ENCODE measurements around the gene HSD17B12. TPM values are rescaled to one million over a fixed set of nuclear protein-coding genes. Genes with fewer than 3 reads are reported as not detected.
"Not testable (repeated sequence)": the region's sequence is repeated elsewhere in the genome, so short reads cannot be mapped to it uniquely, and the experiment has no call there.

HSD17B12 gene
- polyA plus RNA-seq, 4 donors = 20.5 to 89.4 (median 45.9) TPM

DNA sequence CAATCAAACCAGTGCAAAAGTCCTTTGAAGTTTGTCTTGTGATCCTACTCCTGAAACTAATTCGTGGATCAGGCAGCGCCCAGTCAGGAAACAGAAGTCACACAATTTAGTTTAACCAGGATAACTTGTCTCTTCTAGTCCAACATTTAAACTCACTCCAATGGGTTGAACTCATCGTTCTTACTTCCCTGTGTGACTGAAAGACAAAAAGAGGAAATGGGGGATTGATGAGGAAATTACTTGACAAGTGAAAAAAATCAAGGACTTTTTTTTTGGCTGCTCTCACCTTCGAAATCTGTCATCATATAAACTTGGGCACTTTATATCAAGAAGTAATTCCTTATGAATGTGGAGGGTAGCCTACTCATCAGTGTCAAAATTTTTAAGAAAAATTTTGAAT, 78.4 kb downstream of the HSD17B12 start:
- no peak for FAIRE-seq

GRCh38 chr11:43760902-43761301, 80.4 kb downstream of the HSD17B12 start:
- H3K4me3 ChIP-seq (ENCODE audit: low read depth in 1 of 3, low read length in 3 of 3) = no peak overlapping the region
- H3K27ac ChIP-seq (ENCODE audit: low read depth in 1 of 3, low read length in 2 of 3) = no peak overlapping the region
- H3K9me3 ChIP-seq (ENCODE audit: control insufficient read depth in 2 of 2, insufficient read depth in 1 of 2, low read depth in 1 of 2, low read length in 1 of 2) = peaks cover 0 to 5% of the 10 kb centered on the region in 2 donors
- H3K27me3 ChIP-seq (ENCODE audit: control insufficient read depth in 3 of 3, insufficient read depth in 3 of 3, low read length in 3 of 3) = no peaks in the 10 kb centered on the region
- WGBS, 3 donors = 92 to 96% (median 93%) methylated on average over 2 of the region's 2 CpGs
- no peak for DNase-seq
- H3K36me3 ChIP-seq (ENCODE audit: control insufficient read depth in 3 of 3, insufficient read depth in 2 of 3, low read depth in 1 of 3, low read length in 3 of 3) = peaks cover 0 to 9% (median 1%) of the 10 kb centered on the region in 3 donors
- no peak for FAIRE-seq
- H3K4me1 ChIP-seq (ENCODE audit: control insufficient read depth in 3 of 3, insufficient read depth in 2 of 3, low read depth in 1 of 3, low read length in 2 of 3) = no peaks in the 10 kb centered on the region

More for the DNA sequence above, 78.4 kb downstream of the HSD17B12 start:
- Histone ChIP-seq H3K36me3 (ENCODE audit: control insufficient read depth in 3 of 3, insufficient read depth in 2 of 3, low read depth in 1 of 3, low read length in 3 of 3) (peaks cover 0 to 12% (median 1%) of the 10 kb centered on the region in 3 donors), H3K27ac (ENCODE audit: low read depth in 1 of 3, low read length in 2 of 3) (no peak overlapping the region), H3K4me3 (ENCODE audit: low read depth in 1 of 3, low read length in 3 of 3) (no peak overlapping the region), H3K4me1 (ENCODE audit: control insufficient read depth in 3 of 3, insufficient read depth in 2 of 3, low read depth in 1 of 3, low read length in 2 of 3) (no peaks in the 10 kb centered on the region), H3K27me3 (ENCODE audit: control insufficient read depth in 3 of 3, insufficient read depth in 3 of 3, low read length in 3 of 3) (no peaks in the 10 kb centered on the region), H3K9me3 (ENCODE audit: control insufficient read depth in 2 of 2, insufficient read depth in 1 of 2, low read depth in 1 of 2, low read length in 1 of 2) (peaks cover 0 to 2% of the 10 kb centered on the region in 2 donors)
- no peak for DNase-seq
- 62 to 66% (median 62%) methylated on average over 4 of the region's 4 CpGs for WGBS, 3 donors

DNA sequence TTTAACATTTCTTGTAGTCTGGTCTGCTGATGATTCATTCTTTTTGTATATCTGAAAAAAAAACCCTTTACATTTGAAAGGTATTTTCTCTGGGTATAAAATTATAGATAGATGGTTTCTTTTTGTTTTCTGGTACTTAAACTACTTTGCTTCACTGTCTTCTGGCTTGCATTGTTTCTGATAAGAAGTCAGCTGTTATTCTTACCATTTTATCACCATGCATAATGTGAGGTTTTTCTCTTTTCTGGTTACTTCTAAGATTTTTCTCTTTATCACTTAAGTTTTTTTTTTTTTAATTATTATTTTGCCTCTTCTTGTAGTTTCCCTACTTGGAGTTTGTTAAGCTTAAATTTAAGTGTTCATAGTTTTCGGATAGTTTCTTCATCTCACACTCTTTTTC, 84.7 kb downstream of the HSD17B12 start:
- Histone ChIP-seq H3K9me3 (ENCODE audit: control insufficient read depth in 2 of 2, insufficient read depth in 1 of 2, low read depth in 1 of 2, low read length in 1 of 2) (peaks cover 0 to 10% of the 10 kb centered on the region in 2 donors), H3K36me3 (ENCODE audit: control insufficient read depth in 3 of 3, insufficient read depth in 2 of 3, low read depth in 1 of 3, low read length in 3 of 3) (peaks cover under 1 to 2% (median 2%) of the 10 kb centered on the region in 3 donors), H3K27me3 (ENCODE audit: control insufficient read depth in 3 of 3, insufficient read depth in 3 of 3, low read length in 3 of 3) (no peaks in the 10 kb centered on the region), H3K4me1 (ENCODE audit: control insufficient read depth in 3 of 3, insufficient read depth in 2 of 3, low read depth in 1 of 3, low read length in 2 of 3) (no peaks in the 10 kb centered on the region), H3K4me3 (ENCODE audit: low read depth in 1 of 3, low read length in 3 of 3) (no peak overlapping the region), H3K27ac (ENCODE audit: low read depth in 1 of 3, low read length in 2 of 3) (no peak overlapping the region)
- DNase-seq = no peak
- no peak for FAIRE-seq
- 93 to 97% (median 95%) methylated on average over 1 of the region's 1 CpG for WGBS, 3 donors

DNA sequence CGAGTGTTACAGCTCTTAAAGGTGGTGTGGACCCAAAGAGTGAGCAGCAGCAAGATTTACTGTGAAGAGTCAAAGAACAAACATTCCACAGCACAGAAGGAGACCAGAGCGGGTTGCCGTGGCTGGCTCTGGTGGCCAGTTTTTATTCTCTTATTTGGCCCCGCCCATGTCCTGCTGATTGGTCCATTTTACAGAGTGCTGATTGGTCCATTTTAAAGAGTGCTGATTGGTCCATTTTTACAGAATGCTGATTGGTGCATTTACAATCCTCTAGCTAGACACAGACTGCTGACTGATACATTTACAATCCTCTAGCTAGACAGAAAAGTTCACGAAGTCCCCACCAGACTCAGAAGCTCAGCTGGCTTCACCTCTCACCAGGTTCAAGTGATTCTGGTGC, 88.1 kb downstream of the HSD17B12 start:
- WGBS, 3 donors = 89 to 99% (median 97%) methylated on average over 5 of the region's 5 CpGs
- H3K9me3 ChIP-seq (ENCODE audit: control insufficient read depth in 2 of 2, insufficient read depth in 1 of 2, low read depth in 1 of 2, low read length in 1 of 2); H3K4me1 ChIP-seq (ENCODE audit: control insufficient read depth in 3 of 3, insufficient read depth in 2 of 3, low read depth in 1 of 3, low read length in 2 of 3); H3K27me3 ChIP-seq (ENCODE audit: control insufficient read depth in 3 of 3, insufficient read depth in 3 of 3, low read length in 3 of 3); FAIRE-seq; H3K4me3 ChIP-seq (ENCODE audit: low read depth in 1 of 3, low read length in 3 of 3); DNase-seq; H3K36me3 ChIP-seq (ENCODE audit: control insufficient read depth in 3 of 3, insufficient read depth in 2 of 3, low read depth in 1 of 3, low read length in 3 of 3); H3K27ac ChIP-seq (ENCODE audit: low read depth in 1 of 3, low read length in 2 of 3): not testable (repeated sequence)

DNA sequence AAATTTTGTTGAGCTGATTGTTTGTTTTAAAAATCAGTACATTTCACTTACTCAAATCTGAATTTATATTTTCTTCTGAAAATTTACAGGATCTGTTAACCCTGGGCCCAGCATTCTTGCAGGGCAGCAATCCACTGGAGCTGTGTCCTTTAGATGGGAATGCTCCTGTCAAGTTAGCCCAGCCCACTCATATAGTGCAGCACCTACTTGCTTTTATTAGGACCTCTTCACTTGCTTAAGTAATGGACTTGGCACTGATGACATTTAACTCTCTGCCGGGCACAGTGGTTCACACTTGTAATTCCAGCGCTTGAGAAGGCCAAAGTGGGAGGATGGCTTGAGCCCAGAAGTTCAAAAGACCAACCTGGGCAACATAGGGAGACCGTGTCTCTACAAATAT, 89.6 kb downstream of the HSD17B12 start:
- no peaks in the 10 kb centered on the region for H3K27me3 ChIP-seq (ENCODE audit: control insufficient read depth in 3 of 3, insufficient read depth in 3 of 3, low read length in 3 of 3)
- H3K27ac ChIP-seq (ENCODE audit: low read depth in 1 of 3, low read length in 2 of 3) = no peak overlapping the region
- peaks cover 2 to 7% (median 2%) of the 10 kb centered on the region in 3 donors for H3K36me3 ChIP-seq (ENCODE audit: control insufficient read depth in 3 of 3, insufficient read depth in 2 of 3, low read depth in 1 of 3, low read length in 3 of 3)
- H3K4me3 ChIP-seq (ENCODE audit: low read depth in 1 of 3, low read length in 3 of 3) = no peak overlapping the region
- WGBS, 3 donors = 96 to 97% (median 97%) methylated on average over 3 of the region's 3 CpGs
- peaks cover 0 to 15% of the 10 kb centered on the region in 2 donors for H3K9me3 ChIP-seq (ENCODE audit: control insufficient read depth in 2 of 2, insufficient read depth in 1 of 2, low read depth in 1 of 2, low read length in 1 of 2)
- FAIRE-seq (no peak), DNase-seq (no peak)
- H3K4me1 ChIP-seq (ENCODE audit: control insufficient read depth in 3 of 3, insufficient read depth in 2 of 3, low read depth in 1 of 3, low read length in 2 of 3) = no peaks in the 10 kb centered on the region

DNA sequence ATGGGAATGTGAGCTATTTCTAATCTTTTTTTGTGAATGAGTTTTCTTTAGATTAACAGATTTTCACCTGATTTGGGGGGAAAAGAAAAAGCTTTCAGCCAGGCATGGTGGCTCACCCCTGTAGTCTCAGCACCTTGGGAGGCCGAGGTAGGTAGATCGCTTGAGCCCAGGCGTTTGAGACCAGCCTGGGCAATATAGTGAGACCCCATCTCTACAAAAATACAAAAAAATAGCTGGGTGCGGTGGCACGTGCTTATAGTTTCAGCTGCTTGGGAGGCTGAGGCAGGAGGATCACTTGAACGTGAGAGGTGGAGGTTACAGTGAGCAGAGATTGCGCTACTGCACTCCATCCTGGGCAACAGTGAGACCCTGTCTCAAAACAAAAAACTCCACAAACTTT, 92.2 kb downstream of the HSD17B12 start:
- Histone ChIP-seq H3K27me3 (ENCODE audit: control insufficient read depth in 3 of 3, insufficient read depth in 3 of 3, low read length in 3 of 3) (no peaks in the 10 kb centered on the region), H3K4me1 (ENCODE audit: control insufficient read depth in 3 of 3, insufficient read depth in 2 of 3, low read depth in 1 of 3, low read length in 2 of 3) (no peaks in the 10 kb centered on the region), H3K27ac (ENCODE audit: low read depth in 1 of 3, low read length in 2 of 3) (no peak overlapping the region), H3K4me3 (ENCODE audit: low read depth in 1 of 3, low read length in 3 of 3) (no peak overlapping the region), H3K36me3 (ENCODE audit: control insufficient read depth in 3 of 3, insufficient read depth in 2 of 3, low read depth in 1 of 3, low read length in 3 of 3) (peaks cover 2 to 8% (median 2%) of the 10 kb centered on the region in 3 donors), H3K9me3 (ENCODE audit: control insufficient read depth in 2 of 2, insufficient read depth in 1 of 2, low read depth in 1 of 2, low read length in 1 of 2) (peaks cover 0 to 13% of the 10 kb centered on the region in 2 donors)
- WGBS, 3 donors = 96 to 98% (median 98%) methylated on average over 7 of the region's 7 CpGs
- FAIRE-seq = no peak
- no peak for DNase-seq

DNA sequence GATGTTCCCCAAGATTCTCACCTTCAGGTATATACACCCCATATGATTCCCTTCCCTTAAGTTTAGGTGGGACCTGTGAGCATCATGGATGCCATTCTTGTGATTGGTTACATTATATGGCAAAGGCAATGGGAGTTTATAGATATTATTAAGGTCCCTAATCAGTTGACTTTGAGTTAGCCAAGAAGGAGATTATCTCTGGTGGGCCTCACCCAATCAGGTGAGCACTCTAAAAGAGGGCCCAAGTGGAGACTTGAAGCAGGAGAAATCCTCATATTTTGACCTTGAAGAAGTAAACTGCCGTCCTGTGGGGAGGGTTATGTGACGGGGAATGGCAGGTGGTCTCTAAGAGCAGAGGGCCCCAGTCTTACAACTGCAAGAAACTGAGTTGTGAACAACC, 94.2 kb downstream of the HSD17B12 start:
- H3K36me3 ChIP-seq (ENCODE audit: control insufficient read depth in 3 of 3, insufficient read depth in 2 of 3, low read depth in 1 of 3, low read length in 3 of 3) = peaks cover 0 to 8% (median 0%) of the 10 kb centered on the region in 3 donors
- H3K9me3 ChIP-seq (ENCODE audit: control insufficient read depth in 2 of 2, insufficient read depth in 1 of 2, low read depth in 1 of 2, low read length in 1 of 2) = peaks cover 0 to 7% of the 10 kb centered on the region in 2 donors
- H3K27ac ChIP-seq (ENCODE audit: low read depth in 1 of 3, low read length in 2 of 3) = no peak overlapping the region
- WGBS, 3 donors = 90 to 95% (median 93%) methylated on average over 2 of the region's 2 CpGs
- H3K4me1 ChIP-seq (ENCODE audit: control insufficient read depth in 3 of 3, insufficient read depth in 2 of 3, low read depth in 1 of 3, low read length in 2 of 3) = no peaks in the 10 kb centered on the region
- H3K27me3 ChIP-seq (ENCODE audit: control insufficient read depth in 3 of 3, insufficient read depth in 3 of 3, low read length in 3 of 3) = no peaks in the 10 kb centered on the region
- H3K4me3 ChIP-seq (ENCODE audit: low read depth in 1 of 3, low read length in 3 of 3) = no peak overlapping the region
- DNase-seq (no peak), FAIRE-seq (no peak)

DNA sequence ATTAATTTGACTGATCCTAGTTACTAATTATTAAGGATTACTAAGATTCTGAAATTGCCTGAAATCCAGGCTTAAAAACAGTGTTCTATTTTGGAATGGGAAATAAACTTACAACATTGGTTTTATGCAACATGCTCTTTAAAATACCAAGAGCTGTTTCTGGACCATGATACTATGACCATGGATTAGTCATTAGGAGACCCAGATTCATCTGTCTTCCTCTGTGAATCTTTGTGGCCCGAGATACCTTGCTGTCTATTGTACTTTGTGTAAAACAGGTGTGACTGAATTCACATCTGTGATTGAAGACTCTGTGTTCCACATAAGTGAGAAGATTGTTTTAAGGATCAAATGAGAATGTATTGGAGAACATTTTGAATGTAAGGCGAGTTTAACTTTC, 98.8 kb downstream of the HSD17B12 start:
- DNase-seq = no peak
- H3K27me3 ChIP-seq (ENCODE audit: control insufficient read depth in 3 of 3, insufficient read depth in 3 of 3, low read length in 3 of 3) = no peaks in the 10 kb centered on the region
- FAIRE-seq = no peak
- H3K36me3 ChIP-seq (ENCODE audit: control insufficient read depth in 3 of 3, insufficient read depth in 2 of 3, low read depth in 1 of 3, low read length in 3 of 3) = peaks cover 0 to 3% (median 0%) of the 10 kb centered on the region in 3 donors
- 90 to 93% (median 90%) methylated on average over 2 of the region's 2 CpGs for WGBS, 3 donors
- H3K4me3 ChIP-seq (ENCODE audit: low read depth in 1 of 3, low read length in 3 of 3) = no peak overlapping the region
- H3K4me1 ChIP-seq (ENCODE audit: control insufficient read depth in 3 of 3, insufficient read depth in 2 of 3, low read depth in 1 of 3, low read length in 2 of 3) = no peaks in the 10 kb centered on the region
- H3K27ac ChIP-seq (ENCODE audit: low read depth in 1 of 3, low read length in 2 of 3) = no peak overlapping the region
- H3K9me3 ChIP-seq (ENCODE audit: control insufficient read depth in 2 of 2, insufficient read depth in 1 of 2, low read depth in 1 of 2, low read length in 1 of 2) = peaks cover 0 to 19% of the 10 kb centered on the region in 2 donors

DNA sequence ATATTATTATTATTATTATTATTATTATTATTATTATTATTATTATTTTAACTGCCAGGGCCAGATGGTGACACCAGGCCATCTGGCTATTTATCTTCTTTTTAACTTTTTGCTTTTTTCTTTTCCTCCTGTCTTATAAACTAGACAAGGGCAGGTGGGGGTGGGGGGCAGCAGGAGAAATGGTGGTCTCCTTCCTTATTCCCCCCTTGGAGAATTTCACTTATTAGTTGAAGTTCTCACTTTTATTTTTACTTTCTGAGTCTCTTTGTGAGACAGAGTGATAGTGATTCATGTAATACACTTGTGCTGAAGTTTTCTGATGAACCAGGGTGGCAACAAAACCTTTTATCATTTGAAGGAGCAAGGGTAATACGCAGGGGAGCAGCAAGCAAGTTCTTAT, 103.8 kb downstream of the HSD17B12 start:
- WGBS, 3 donors = 95 to 100% (median 97%) methylated on average over 1 of the region's 1 CpG
- no peak overlapping the region for H3K27ac ChIP-seq (ENCODE audit: low read depth in 1 of 3, low read length in 2 of 3)
- no peak overlapping the region for H3K4me3 ChIP-seq (ENCODE audit: low read depth in 1 of 3, low read length in 3 of 3)
- H3K27me3 ChIP-seq (ENCODE audit: control insufficient read depth in 3 of 3, insufficient read depth in 3 of 3, low read length in 3 of 3) = no peaks in the 10 kb centered on the region
- H3K36me3 ChIP-seq (ENCODE audit: control insufficient read depth in 3 of 3, insufficient read depth in 2 of 3, low read depth in 1 of 3, low read length in 3 of 3) = peaks cover 0 to 2% (median 0%) of the 10 kb centered on the region in 3 donors
- DNase-seq (no peak), FAIRE-seq (no peak)
- no peaks in the 10 kb centered on the region for H3K4me1 ChIP-seq (ENCODE audit: control insufficient read depth in 3 of 3, insufficient read depth in 2 of 3, low read depth in 1 of 3, low read length in 2 of 3)
- H3K9me3 ChIP-seq (ENCODE audit: control insufficient read depth in 2 of 2, insufficient read depth in 1 of 2, low read depth in 1 of 2, low read length in 1 of 2) = peaks cover 0 to 22% of the 10 kb centered on the region in 2 donors

All from small intestine (tissue), 7 donors.